Measurements from ENCODE around the gene CYBC1.

- TF ChIP-seq POLR2A (IDR thresholded peaks at IDR 0.05; ENCODE audit: low read depth, low read length) = no peak
- no peak for TF ChIP-seq POLR2AphosphoS5 (IDR thresholded peaks at IDR 0.05; ENCODE audit: low read depth, low read length)
Observed at GRCh38 chr17:82477934-82478333, 27.4 kb upstream of the CYBC1 start.

Measured in GM12892 (cell line).